GM13976 (cell line): Measurements from ENCODE around the gene OSBPL2.

ENCODE experiments used
- DNase-seq: peaks from one replicate; pipeline ENCODE4 v3.0.0; 2012; ENCODE audit warnings: low spot score
- in situ Hi-C: fragments of 300-500 bp; cut with MboI; formaldehyde crosslinking; loops from one replicate; pipeline ENCODE4 v1.12.0; 2022; ENCODE audit warnings: low sequenced_read_pairs, mixed read lengths, inconsistent platforms; ENCODE audit not compliant: unreplicated experiment
- TF ChIP-seq, protein P1 (sequence below): IDR thresholded peaks from 2 replicates; pipeline ENCODE4 v1.5.1; 2012; ENCODE audit warnings: borderline replicate concordance, mild to moderate bottlenecking; ENCODE audit not compliant: insufficient read depth; ENCODE audit errors: extremely low read depth, missing control alignments, control extremely low read depth

The OSBPL2 gene

GRCh38 chr20:62269871-62270270 is 31.6 kb downstream of the OSBPL2 start:
- TF ChIP-seq, protein P1, sequence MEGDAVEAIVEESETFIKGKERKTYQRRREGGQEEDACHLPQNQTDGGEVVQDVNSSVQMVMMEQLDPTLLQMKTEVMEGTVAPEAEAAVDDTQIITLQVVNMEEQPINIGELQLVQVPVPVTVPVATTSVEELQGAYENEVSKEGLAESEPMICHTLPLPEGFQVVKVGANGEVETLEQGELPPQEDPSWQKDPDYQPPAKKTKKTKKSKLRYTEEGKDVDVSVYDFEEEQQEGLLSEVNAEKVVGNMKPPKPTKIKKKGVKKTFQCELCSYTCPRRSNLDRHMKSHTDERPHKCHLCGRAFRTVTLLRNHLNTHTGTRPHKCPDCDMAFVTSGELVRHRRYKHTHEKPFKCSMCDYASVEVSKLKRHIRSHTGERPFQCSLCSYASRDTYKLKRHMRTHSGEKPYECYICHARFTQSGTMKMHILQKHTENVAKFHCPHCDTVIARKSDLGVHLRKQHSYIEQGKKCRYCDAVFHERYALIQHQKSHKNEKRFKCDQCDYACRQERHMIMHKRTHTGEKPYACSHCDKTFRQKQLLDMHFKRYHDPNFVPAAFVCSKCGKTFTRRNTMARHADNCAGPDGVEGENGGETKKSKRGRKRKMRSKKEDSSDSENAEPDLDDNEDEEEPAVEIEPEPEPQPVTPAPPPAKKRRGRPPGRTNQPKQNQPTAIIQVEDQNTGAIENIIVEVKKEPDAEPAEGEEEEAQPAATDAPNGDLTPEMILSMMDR, result no peak
- no peak for DNase-seq
- in situ Hi-C loops, result no loop called here

DNA sequence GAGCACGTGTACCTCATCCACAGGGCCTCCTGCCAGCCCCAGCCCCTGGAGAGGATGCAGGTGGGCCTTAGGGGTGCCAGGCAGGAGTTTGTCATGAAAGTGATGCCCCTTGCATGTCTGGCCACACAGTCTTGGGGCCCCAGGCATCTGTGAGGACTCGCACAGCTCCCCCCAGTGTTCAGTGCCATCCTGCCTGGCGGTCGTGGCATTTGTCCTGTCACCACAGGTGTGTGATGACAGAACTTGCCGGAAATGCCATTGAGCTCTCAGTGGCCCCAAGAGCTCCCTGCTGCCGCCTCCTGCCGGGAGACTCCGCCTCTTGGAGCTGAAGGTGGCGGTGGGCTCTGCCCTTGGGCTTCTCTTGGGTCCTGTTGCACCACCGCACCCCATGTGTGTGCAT is 33.9 kb downstream of the OSBPL2 start:
- DNase-seq, result no peak
- TF ChIP-seq, protein P1, result no peak
- in situ Hi-C loops, result no loop called here

- TF ChIP-seq, protein P1, result no peak
- DNase-seq, result no peak
- in situ Hi-C loops, result no loop called here
Measured at GRCh38 chr20:62273416-62273815, 35.1 kb downstream of the OSBPL2 start.

DNA sequence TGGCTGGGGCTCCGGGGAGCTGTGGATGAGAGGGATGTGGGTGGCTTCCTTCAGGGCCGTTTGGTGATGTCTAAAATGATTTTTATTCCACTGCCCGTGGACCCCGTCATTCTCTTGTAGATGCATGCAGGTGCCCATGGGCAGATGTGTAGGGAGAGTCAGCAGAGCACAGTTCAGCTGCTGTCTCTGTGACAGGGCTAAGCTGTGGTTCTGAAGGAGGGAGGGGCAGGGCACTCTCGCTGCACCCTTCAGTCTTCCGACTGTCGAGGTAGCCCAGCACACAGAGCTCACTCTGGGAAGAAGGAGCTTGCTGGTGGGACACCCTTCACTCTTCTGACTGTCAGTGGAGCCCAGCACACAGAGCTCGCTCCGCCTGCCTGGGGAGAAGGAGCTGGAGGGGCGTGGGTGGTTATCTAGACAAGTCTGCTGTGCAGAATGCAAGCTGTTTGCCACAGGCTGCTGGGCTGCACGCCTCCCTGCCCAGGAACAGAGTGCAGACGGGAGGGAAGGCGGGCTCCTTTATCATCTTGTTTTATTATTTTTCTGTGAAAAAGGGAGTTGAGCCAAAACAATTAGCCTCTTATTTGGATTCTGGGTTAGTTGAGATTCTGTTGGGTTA is 36.1 kb downstream of the OSBPL2 start:
- TF ChIP-seq, protein P1, result no peak
- no peak for DNase-seq
- in situ Hi-C loops, result no loop called here

- in situ Hi-C loops, result no loop called here
- TF ChIP-seq, protein P1, result no peak
- no peak for DNase-seq
Measured at GRCh38 chr20:62275219-62275618, 36.9 kb downstream of the OSBPL2 start.

GRCh38 chr20:62276439-62276838 is 38.1 kb downstream of the OSBPL2 start:
- TF ChIP-seq, protein P1, result no peak
- no peak for DNase-seq

More at GRCh38 chr20:62276439-62276838, 38.1 kb downstream of the OSBPL2 start:
- in situ Hi-C loops, result no loop called here
